Fibroblast of villous mesenchyme (primary cell): Measurements from ENCODE around the gene POU2F1. TPM values are rescaled to one million over a fixed set of nuclear protein-coding genes. Genes with fewer than 3 reads are reported as not detected.

Source experiments
- DNase-seq: peaks from one replicate; pipeline ENCODE4 v3.0.0-alpha.2; 2010; ENCODE audit warnings: low read depth
- H3K4me3 ChIP-seq: 2 replicates; pipeline ENCODE4 v1.5.1; 2011; ENCODE audit warnings: low read depth, mild to moderate bottlenecking, low read length
- total RNA-seq: library from RNA; depleted of rRNA; stranded (reverse); fragments of >200 nt; gene quantifications from 2 replicates; pipeline ENCODE4 v1.2.3, GENCODE V29; 2012
- TF ChIP-seq, protein P1 (sequence below): IDR thresholded peaks from 2 replicates; pipeline ENCODE4 v1.5.1; 2012; ENCODE audit warnings: low read depth, mild to moderate bottlenecking, low read length; ENCODE audit not compliant: insufficient read depth

The POU2F1 gene
- total RNA-seq, 1 donor, result 6.9 TPM

DNA sequence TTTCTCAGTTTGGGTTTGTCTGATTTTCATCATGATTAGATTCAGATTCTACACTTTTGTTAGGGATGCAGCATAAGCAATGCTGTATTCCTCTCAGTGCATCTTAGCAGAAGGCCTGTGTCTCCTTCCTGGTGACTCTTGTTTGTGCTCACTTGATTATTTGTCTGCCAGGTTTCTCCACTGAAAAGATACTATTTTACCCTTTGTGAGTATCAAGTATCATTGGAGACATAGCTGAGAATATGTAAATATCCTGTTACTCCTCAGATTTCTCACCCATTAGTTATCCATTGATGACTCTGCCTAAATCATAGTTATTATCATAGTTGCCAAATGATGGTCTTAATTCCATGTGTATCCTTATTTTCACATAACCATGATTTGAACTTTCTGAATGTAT lies 148.5 kb downstream of the POU2F1 start:
- no peak overlapping the region for H3K4me3 ChIP-seq
- no peak for DNase-seq
- TF ChIP-seq, protein P1, sequence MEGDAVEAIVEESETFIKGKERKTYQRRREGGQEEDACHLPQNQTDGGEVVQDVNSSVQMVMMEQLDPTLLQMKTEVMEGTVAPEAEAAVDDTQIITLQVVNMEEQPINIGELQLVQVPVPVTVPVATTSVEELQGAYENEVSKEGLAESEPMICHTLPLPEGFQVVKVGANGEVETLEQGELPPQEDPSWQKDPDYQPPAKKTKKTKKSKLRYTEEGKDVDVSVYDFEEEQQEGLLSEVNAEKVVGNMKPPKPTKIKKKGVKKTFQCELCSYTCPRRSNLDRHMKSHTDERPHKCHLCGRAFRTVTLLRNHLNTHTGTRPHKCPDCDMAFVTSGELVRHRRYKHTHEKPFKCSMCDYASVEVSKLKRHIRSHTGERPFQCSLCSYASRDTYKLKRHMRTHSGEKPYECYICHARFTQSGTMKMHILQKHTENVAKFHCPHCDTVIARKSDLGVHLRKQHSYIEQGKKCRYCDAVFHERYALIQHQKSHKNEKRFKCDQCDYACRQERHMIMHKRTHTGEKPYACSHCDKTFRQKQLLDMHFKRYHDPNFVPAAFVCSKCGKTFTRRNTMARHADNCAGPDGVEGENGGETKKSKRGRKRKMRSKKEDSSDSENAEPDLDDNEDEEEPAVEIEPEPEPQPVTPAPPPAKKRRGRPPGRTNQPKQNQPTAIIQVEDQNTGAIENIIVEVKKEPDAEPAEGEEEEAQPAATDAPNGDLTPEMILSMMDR, result no peak

GRCh38 chr1:167369933-167370332 lies 149.2 kb downstream of the POU2F1 start:
- no peak for DNase-seq
- TF ChIP-seq, protein P1, result no peak
- no peak overlapping the region for H3K4me3 ChIP-seq

DNA sequence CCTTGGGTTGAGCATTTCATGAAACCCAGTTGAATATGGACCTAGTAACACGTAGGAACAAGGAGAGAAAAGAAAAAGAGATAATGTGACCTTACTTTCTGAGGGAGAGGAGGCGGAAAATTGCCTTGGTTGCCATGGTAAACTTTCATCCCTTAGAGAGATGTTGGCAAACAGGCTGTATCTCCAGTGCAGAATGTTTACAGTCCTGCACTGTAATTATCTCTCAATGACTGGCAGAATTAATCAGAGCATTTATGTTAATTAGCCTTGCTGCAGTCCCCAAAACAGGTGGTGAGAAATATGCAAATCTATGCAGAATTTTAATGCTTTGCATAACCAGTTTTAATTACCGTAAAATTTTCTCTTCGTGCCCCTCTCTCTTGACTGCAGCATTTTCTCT lies 150.3 kb downstream of the POU2F1 start:
- DNase-seq, result no peak
- H3K4me3 ChIP-seq, result no peak overlapping the region
- TF ChIP-seq, protein P1, result no peak

DNA sequence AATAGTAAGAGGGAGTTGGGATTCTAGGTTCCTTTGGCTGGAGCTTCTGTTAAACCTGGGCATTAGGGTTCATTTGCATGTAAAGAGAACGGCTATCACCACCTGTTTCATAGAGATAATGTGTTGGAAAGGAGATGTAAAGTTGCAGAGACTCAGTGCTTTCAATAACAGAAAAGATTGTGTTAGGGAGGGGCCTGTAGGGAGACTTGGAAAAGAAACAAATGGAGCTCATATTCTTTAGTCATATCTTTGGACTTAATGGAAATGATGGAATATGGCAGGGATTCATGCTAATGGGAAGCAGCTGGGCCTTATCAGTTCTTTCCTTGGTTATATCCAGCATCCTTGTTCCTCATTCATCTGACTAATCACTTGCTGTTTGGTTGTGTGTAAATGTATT lies 152.7 kb downstream of the POU2F1 start:
- peak; percentile 28 for DNase-seq
- no peak overlapping the region for H3K4me3 ChIP-seq
- TF ChIP-seq, protein P1, result no peak

DNA sequence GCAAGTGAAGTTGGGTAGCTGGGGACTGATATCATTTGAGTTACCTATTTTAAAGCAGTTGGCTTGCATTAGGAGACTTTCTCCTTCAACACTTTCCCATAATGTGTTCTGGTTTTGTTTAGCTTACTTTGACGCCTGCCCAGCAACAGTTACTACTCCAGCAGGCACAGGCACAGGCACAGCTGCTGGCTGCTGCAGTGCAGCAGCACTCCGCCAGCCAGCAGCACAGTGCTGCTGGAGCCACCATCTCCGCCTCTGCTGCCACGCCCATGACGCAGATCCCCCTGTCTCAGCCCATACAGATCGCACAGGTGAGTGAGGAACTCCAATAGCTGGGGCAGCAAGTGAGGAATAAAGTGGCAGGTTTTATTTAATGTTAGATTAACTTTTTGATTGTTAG lies 153.3 kb downstream of the POU2F1 start:
- no peak overlapping the region for H3K4me3 ChIP-seq
- TF ChIP-seq, protein P1, result no peak
- DNase-seq, result no peak

- DNase-seq, result no peak
- TF ChIP-seq, protein P1, result no peak
- H3K4me3 ChIP-seq, result no peak overlapping the region
These were observed 155.3 kb downstream of the POU2F1 start for GRCh38 chr1:167375949-167376348.

DNA sequence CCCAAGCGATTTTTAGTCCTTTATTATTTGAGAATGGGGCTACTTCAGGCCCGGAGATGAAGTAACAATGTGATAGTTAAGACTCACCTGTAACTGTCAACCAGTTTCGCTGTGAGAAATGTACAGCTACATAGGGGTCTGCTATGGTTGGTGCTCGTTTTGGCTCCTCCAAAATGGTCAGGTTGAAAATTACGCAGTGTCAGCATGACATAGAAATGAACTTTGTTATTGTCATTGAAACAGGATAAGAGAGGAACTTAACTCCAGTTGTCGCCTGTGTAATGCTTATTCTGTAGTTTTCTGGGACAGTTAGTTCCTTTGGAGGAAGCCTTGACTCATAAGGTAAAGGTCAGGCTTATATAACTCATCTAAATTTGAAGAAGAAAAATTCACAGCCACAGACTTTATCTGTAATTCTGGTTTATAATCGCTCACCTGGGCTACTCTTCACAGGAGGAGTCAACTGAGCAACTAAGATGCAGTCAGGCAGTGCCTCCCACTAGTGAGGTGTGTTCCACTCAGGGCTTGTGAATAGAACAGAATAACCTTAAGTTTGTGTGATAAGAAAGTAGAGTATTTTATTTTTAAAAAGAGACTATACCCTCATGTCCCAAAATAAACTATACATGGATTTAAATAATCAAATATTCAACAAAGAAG lies 166.7 kb downstream of the POU2F1 start:
- H3K4me3 ChIP-seq, result no peak overlapping the region
- TF ChIP-seq, protein P1, result no peak
- DNase-seq, result no peak
